HS-5 (cell line): Measurements from ENCODE around the gene GTPBP4.

Source experiments
- DNase-seq: peaks from one replicate; pipeline ENCODE4 v3.0.0-alpha.2; 2012; ENCODE audit warnings: low read depth

Gene GTPBP4

GRCh38 chr10:987870-988666, at the start of gene GTPBP4:
GTPBP4 (plus strand) TSS chr10:988434; CDS start chr10:988480, 46 bp downstream.
- peak; percentile 65 for DNase-seq

DNA sequence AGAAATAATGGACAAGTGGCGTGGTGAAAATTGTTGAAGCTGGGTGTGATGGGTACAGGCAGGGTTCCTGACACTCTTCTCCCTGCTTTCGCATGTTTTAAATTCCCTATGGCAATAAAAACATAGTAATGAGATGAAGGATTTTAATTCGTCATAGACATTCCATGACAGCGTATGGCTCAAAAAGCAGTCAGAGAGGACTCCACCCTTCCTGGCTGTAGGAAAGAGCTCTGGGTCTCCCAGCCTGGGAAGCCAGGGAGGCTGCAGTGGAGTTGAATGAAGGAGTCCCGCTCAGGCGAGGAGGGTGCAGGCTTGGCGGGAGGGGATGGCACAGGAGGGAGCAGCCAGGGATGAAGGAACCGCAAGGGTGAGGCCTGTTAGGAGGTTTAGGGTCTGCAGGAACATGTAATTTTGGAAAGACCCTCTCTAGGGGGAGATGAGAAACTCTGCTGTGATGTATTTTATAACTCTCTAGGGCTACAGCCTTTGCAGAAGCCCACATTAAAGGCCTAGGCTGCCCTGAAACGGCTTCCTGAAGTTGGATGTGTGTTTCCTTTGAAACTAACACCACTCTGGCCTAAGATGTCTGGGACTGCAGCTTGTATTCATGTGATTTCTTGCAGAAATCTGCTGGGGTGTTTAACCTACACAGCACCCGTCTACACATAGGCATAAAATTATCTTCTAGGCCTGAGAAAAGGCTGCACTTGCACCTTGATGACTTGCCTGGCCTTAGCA, 49.1 kb upstream of the GTPBP4 start:
- no peak for DNase-seq

DNA sequence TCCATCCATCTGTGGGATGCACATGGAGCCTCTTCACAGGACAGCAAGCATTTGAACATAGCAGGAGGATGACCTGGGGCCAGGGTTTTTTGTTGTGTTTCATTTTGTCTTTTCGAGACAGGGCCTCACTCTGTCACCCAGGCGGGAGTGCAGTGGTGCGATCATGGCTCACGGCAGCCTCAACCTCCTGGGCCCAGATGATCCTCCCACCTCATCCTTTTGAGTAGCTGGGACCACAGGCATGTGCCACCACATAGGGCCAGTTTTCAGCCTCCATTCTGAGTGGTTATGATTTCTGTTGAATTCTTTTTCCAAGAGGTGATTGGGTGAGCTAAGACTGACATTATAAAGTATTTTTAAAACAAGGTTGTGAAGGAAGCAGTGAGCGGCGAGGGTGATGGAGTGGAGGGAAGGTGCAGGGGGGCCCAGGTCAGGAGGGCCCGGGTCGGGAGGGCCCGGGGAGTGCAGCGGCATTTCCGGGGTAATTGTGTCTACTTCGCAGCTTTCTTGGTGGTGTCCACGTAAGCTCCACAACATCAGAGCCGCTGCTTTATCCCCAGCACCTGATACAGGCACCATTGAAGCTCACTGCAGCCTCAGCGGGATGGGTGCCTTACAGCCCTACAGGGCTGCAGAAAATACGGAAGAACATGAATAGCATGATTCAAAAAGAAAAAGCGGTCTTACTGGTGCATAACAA, 44.8 kb upstream of the GTPBP4 start:
- no peak for DNase-seq

DNA sequence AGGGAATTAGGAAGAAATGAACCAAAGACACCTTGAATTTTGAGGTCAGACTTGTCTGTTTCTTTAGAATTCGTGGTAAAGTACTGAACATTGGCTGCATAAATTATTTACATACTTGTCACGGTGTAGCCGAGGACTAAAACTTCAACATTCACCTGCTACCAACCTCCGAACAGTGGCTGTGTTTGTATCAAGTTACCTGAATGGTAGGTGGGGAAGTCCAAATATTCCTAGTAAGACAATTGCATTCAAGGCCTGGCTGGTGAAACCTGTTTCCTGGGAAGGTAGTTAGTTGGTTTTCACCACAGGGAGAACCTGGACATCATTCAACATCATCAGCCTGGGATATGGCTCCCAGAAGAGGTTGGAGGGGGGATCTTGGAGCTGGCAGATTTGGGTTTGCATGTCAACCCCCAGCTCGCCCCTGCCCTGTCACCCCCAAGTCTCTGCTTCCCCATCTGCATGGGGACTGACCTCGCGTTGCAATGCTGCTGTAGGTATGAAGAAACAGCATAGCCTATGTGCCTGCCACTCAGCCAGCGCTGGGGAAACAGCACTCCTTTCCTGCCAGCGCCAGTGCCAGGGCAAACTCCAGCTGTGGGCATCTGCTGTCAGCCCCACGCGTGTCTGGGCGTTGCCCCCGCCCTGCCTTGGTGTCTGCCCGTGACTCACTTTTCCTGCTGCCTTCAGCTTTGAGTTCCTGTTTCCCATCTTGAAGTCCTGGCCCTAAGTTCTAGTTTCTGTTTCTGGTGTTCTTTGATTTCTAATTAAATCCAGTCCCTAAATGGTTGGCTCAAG, 44.0 kb upstream of the GTPBP4 start:
- DNase-seq = no peak

DNA sequence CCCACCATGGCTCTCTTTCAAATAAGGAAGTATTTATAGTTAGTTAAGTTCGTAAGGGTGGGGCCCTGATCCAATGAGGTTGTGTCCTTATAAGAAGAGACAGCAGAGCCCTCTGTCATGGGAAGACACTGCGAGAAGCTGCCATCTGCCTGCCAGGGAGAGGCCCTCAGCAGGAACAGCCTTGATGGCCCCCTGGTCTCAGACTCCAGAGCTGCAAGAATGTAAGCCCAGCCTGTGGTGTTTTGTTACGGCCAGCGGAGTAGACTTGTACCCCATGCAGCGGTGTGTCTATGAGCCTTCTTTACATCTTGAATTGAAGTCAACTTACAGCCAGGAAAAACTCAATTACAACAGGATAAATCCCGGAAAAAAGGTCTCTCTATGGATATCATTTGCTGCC, 42.5 kb upstream of the GTPBP4 start:
- no peak for DNase-seq

DNA sequence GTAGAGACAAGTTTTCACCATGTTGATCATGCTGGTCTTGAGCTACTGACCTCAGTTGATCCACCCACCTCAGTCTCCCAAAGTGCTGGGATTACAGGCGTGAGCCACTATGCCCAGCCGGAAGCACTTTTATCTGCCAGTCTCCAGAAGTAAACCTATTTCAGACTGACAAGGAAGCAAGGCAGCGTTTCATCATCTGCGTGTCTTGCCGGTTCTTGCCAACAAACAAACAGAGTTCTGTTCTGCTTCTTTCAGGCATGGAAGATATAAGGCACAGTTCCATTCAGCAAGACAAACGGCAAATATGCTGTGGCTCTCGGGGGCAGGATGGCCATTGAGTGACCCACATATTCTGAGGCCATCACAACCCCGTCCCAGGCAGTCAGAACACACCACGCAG, 41.2 kb upstream of the GTPBP4 start:
- no peak for DNase-seq

DNA sequence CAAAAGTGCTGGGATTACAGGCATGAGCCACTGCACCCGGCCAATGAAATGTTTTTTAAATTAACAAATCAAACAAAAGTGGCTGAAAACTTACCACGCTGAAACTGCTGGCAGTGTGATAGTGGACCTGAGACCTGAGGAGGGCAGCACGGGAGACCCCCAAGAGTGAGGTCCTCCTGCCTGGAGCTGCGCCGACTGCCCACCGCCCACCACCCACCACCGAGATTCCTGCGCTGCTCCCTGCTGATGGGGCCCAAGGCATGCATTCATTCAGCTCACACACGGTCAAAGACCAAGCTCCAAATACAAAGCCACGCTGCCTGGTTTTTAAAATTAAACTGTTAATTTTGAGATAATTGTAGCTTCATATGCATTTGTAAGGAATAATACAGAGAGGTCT, 40.4 kb upstream of the GTPBP4 start:
- DNase-seq = no peak

- DNase-seq = no peak
Measured at GRCh38 chr10:948347-948746, 39.9 kb upstream of the GTPBP4 start.

DNA sequence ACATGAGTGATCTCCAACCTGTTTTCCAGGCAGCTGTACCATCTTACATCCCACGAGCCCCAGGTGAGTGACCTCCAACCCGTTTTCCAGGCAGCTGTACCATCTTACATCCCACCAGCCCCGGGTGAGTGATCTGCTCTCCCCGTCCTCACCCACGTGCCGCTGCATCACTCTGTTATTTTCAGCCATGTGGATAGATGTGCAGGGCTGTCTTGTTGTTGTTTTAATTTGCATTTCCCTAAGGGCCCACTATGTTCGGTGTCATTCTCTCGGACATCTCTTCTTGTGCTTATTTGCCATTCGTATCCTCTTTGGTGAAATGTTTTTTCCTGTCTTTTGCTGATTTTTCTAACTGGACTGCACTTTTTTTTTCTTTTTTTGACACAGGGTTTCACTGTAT, 38.8 kb upstream of the GTPBP4 start:
- no peak for DNase-seq

- DNase-seq = no peak
Measured at GRCh38 chr10:953836-954235, 34.4 kb upstream of the GTPBP4 start.

DNA sequence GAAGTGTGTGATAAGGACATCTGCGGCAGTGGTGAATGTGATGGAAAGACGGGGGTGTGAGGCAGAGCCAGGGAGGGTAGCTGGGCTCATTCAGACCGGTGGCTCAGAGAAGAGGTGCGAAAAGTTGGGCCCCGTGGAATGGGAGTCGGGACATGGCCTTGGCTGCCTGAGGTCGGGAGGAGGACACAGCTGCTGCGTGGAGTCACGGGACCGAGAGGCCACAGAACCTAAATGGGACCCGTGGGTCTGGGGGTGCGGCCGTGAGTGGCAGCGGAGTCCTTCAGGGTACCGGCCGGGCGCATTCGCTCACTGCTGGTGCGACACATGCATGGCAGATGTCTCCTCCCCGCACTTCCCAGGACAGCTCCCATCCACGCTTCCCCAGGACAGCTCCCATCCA, 33.8 kb upstream of the GTPBP4 start:
- no peak for DNase-seq

GRCh38 chr10:955127-955819, 33.0 kb upstream of the GTPBP4 start:
- DNase-seq = no peak

DNA sequence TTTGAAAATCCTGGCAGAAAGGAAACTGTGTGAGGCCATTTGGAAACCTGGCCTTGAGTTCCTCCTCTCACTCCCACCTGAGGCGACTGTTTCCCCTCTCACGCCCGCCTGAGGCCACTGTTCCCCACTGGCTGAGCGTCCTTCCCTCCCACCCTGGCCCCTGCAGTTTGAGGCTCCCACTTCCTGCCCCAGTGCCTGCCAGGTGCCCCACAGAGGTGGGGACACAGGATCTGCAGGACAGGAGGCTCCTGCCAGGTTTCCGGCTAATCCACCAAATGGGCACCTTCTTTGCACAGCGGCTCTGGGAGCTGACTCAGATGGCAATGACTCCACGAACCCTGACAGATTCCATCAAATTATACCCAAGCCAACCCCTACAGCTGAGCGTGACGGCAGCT, 32.4 kb upstream of the GTPBP4 start:
- DNase-seq = no peak

DNA sequence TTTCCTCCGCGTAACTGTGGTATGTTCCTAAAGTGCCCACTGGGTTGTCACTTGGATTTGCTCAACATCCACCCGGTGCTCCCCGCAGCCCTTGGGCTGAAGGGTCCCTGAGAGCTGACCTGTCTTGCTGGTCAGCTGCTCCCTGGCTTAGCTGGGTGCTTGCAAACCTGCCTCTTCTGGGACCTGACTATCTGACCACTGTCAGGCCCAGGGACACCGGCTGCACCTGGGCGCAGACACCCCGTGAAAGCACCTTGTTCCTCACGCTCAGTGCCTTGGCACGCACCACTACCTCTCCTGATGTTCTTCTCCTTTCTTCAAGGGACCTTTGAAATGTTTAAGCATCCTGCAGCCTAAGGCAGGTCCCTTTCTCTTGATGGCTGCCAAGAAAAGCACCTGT, 30.1 kb upstream of the GTPBP4 start:
- DNase-seq = no peak

DNA sequence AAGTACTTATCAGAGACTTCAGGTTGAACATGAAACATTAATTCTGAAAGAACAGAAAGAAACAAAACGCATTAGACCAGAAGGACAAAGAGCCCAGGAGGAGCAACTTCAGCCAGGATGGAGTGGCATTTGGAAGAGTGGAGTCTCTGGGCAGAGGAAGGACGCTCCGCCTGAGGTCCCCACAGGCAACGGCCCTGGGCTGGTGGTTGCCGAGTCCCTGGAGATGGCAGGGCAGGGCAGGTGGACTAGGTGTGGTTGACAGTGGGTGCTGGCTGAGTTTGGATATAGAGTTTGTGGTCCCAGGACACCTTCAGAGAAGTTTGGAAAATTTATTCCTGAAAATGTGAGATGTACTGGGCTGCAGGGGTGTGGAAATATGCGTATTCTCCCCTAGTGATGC, 29.4 kb upstream of the GTPBP4 start:
- no peak for DNase-seq

DNA sequence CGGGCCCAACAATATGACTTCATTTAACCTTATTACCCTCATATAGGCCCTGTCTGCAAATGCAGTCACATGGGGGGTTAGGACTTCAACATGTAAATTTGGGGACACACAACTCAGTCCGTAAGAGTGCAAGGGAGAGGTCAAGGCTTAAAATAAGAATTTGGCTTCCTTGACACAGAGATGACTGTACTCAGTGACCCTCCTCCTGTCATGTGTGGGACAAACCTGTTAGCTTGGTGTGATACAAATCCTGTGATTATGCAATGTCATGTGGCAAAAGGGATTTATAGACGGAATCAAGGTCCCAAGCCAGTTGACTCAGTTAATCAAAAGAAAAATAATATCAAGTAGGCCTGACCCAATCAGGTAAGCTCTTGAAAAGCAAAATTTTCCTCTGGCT, 25.9 kb upstream of the GTPBP4 start:
- DNase-seq = no peak

- no peak for DNase-seq
Measured at GRCh38 chr10:963186-963585, 25.0 kb upstream of the GTPBP4 start.

DNA sequence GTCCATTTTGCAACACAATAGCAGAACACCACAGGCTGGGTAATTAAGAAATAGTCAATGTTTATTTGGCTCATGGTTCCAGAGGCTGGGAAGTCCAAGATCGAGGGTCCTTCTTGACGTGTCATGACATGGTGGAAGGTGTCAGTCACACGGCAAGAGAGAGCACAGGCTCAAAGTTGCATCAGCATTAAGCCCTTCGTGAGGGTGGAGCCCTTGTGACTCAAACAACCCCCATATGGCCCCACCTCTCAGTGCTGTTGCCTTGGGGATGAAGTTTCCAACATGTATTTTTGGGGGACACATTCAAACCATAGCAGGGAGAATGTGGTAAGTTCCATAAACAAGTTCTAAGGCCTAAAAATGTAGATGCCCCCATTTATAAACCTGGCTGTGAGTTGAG, 24.6 kb upstream of the GTPBP4 start:
- no peak for DNase-seq

GRCh38 chr10:964321-964987, 23.8 kb upstream of the GTPBP4 start:
- no peak for DNase-seq

GRCh38 chr10:964988-965417, 23.2 kb upstream of the GTPBP4 start:
- no peak for DNase-seq
